H1 (cell line): Measurements from ENCODE around the gene SUMF1. TPM values are rescaled to one million over a fixed set of nuclear protein-coding genes. Genes with fewer than 3 reads are reported as not detected.

Experiments used
- CTCF ChIA-PET: fragments of 300-600 bp; sonication (Branson Sonifier 250); formaldehyde crosslinking; loops from one replicate; lab custom pipeline; 2021; ENCODE audit not compliant: partially characterized antibody; lab: Charles Lee
- POLR2A ChIA-PET: fragments of 300-600 bp; sonication (Branson Sonifier 250); formaldehyde crosslinking; loops from one replicate; lab custom pipeline; 2021; ENCODE audit warnings: inconsistent platforms; ENCODE audit not compliant: partially characterized antibody; lab: Charles Lee
- DNase-seq, 2 experiments: peaks; one replicate each; pipeline versions ENCODE4 v3.0.0 to v3.0.0-alpha.2; 2010 to 2022; ENCODE audit warnings: low spot score in 2 of 2, low read depth in 1 of 2, mixed read lengths in 1 of 2
- FAIRE-seq: peaks from 2 replicates; lab custom pipeline; 2011; peaks lifted over from hg19 to GRCh38; lab: Jason Lieb, UNC
- H2AFZ ChIP-seq: 2 replicates; pipeline ENCODE4 v1.8.1; 2012; ENCODE audit warnings: low read length, inconsistent platforms
- H2AK5ac ChIP-seq: 2 replicates; pipeline ENCODE4 v1.6.1; 2013; ENCODE audit warnings: low read depth, low read length
- H2BK120ac ChIP-seq: replicated peaks from 2 replicates; pipeline ENCODE3; 2013; ENCODE audit warnings: low read depth, low read length, inconsistent platforms
- H2BK12ac ChIP-seq: 2 replicates; pipeline ENCODE4 v1.6.1; 2013; ENCODE audit warnings: low read depth, low read length
- H2BK15ac ChIP-seq: 2 replicates; pipeline ENCODE4 v1.6.1; 2013; ENCODE audit warnings: low read length
- H2BK20ac ChIP-seq: 2 replicates; pipeline ENCODE4 v1.6.1; 2013; ENCODE audit warnings: low read length
- H2BK5ac ChIP-seq: 2 replicates; pipeline ENCODE4 v1.6.1; 2013; ENCODE audit warnings: low read depth, low read length
- H3K14ac ChIP-seq: 2 replicates; pipeline ENCODE4 v1.6.1; 2013; ENCODE audit warnings: inconsistent platforms; ENCODE audit not compliant: insufficient read length
- H3K18ac ChIP-seq: 2 replicates; pipeline ENCODE4 v1.6.1; 2013; ENCODE audit warnings: low read length; ENCODE audit errors: extremely low read depth
- H3K23ac ChIP-seq: 2 replicates; pipeline ENCODE4 v1.6.1; 2013; ENCODE audit warnings: inconsistent platforms; ENCODE audit not compliant: insufficient read length
- H3K23me2 ChIP-seq: 2 replicates; pipeline ENCODE4 v1.6.1; 2013; ENCODE audit warnings: low read depth, low read length
- H3K27ac ChIP-seq: 2 replicates; pipeline ENCODE4 v1.6.1; 2011; ENCODE audit warnings: low read depth, low read length, inconsistent platforms
- H3K27me3 ChIP-seq, 4 experiments: replicated peaks in 1 of 4; 1 replicate in 1 of 4; 2 replicates in 3 of 4; pipeline versions ENCODE4 v1.6.1 to v1.8.1; 2011 to 2013; ENCODE audit warnings: low read length in 3 of 4, mild to moderate bottlenecking in 3 of 4, inconsistent platforms in 2 of 4, mixed read lengths in 2 of 4, moderate library complexity in 1 of 4; ENCODE audit not compliant: control insufficient read depth in 3 of 4, insufficient read depth in 3 of 4; ENCODE audit errors: extremely low read depth in 1 of 4
- H3K36me3 ChIP-seq, 4 experiments: 2 replicates each; pipeline versions ENCODE4 v1.6.1 to v1.8.1; 2011 to 2013; ENCODE audit warnings: mild to moderate bottlenecking in 4 of 4, low read length in 3 of 4, moderate library complexity in 2 of 4, control low read depth in 1 of 4, inconsistent platforms in 1 of 4; ENCODE audit not compliant: insufficient read depth in 4 of 4, control insufficient read depth in 2 of 4
- H3K4ac ChIP-seq: replicated peaks from 2 replicates; pipeline ENCODE3; 2013; ENCODE audit warnings: low read length, low read depth, mixed read lengths, inconsistent platforms; ENCODE audit not compliant: insufficient read length
- H3K4me1 ChIP-seq, 4 experiments: replicated peaks in 1 of 4; 1 replicate in 1 of 4; 2 replicates in 3 of 4; pipeline versions ENCODE4 v1.6.1 to v1.8.1; 2011 to 2013; ENCODE audit warnings: low read length in 3 of 4, inconsistent platforms in 2 of 4, mixed read lengths in 1 of 4; ENCODE audit not compliant: insufficient read depth in 4 of 4, control insufficient read depth in 3 of 4
- H3K4me2 ChIP-seq, 2 experiments: 2 replicates each; pipeline versions ENCODE4 v1.6.1 to v1.8.1; 2011 to 2013; ENCODE audit warnings: low read depth in 2 of 2, low read length in 2 of 2, control low read depth in 1 of 2, inconsistent platforms in 1 of 2, mild to moderate bottlenecking in 1 of 2; ENCODE audit not compliant: insufficient read depth in 1 of 2
- H3K4me3 ChIP-seq, 4 experiments: fragments of 200-600, 300-600 bp in 1 of 4; sonication (generic), shearing (Covaris generic), sonication (Bioruptor Twin) in 1 of 4; 2 replicates each; pipeline versions ENCODE4 v1.5.1 to v1.8.1; 2011 to 2016; ENCODE audit warnings: low read length in 4 of 4, low read depth in 3 of 4, control low read depth in 2 of 4, inconsistent platforms in 2 of 4, mild to moderate bottlenecking in 2 of 4, mixed read lengths in 1 of 4, moderate library complexity in 1 of 4; ENCODE audit not compliant: insufficient read depth in 2 of 4; ENCODE audit errors: extremely low read depth in 1 of 4
- H3K56ac ChIP-seq: replicated peaks from 2 replicates; pipeline ENCODE3; 2013; ENCODE audit warnings: low read depth, mild to moderate bottlenecking, mixed read lengths, low read length, inconsistent platforms; ENCODE audit not compliant: insufficient read length
- H3K79me1 ChIP-seq: 2 replicates; pipeline ENCODE4 v1.6.1; 2013; ENCODE audit warnings: low read depth, low read length, control low read depth
- H3K79me2 ChIP-seq, 2 experiments: 2 replicates each; pipeline versions ENCODE4 v1.6.1 to v1.8.1; 2012 to 2013; ENCODE audit warnings: low read length in 2 of 2, mild to moderate bottlenecking in 2 of 2, inconsistent platforms in 1 of 2; ENCODE audit not compliant: insufficient read depth in 2 of 2, control insufficient read depth in 1 of 2
- H3K9ac ChIP-seq, 4 experiments: replicated peaks in 1 of 4; 1 replicate in 1 of 4; 2 replicates in 3 of 4; pipeline versions ENCODE4 v1.6.1 to v1.8.1; 2011 to 2013; ENCODE audit warnings: low read depth in 3 of 4, low read length in 3 of 4, control low read depth in 2 of 4, mild to moderate bottlenecking in 2 of 4, moderate library complexity in 2 of 4, inconsistent platforms in 1 of 4; ENCODE audit errors: extremely low read depth in 1 of 4
- H3K9me3 ChIP-seq, 2 experiments: 2 replicates each; pipeline versions ENCODE4 v1.6.1 to v1.8.1; 2012 to 2013; ENCODE audit warnings: mild to moderate bottlenecking in 2 of 2, moderate library complexity in 2 of 2, control low read depth in 1 of 2, inconsistent platforms in 1 of 2, low read depth in 1 of 2, low read length in 1 of 2, mixed read lengths in 1 of 2; ENCODE audit not compliant: insufficient read depth in 2 of 2
- H4K20me1 ChIP-seq, 2 experiments: replicated peaks in 1 of 2; 2 replicates each; pipeline versions ENCODE3 to v1.8.1; 2011 to 2013; ENCODE audit warnings: inconsistent platforms in 2 of 2, low read length in 2 of 2, mild to moderate bottlenecking in 1 of 2; ENCODE audit not compliant: insufficient read depth in 2 of 2, control insufficient read depth in 1 of 2
- H4K5ac ChIP-seq: 2 replicates; pipeline ENCODE4 v1.6.1; 2013; ENCODE audit warnings: low read length, low read depth, mixed read lengths, inconsistent platforms; ENCODE audit not compliant: insufficient read length
- H4K8ac ChIP-seq: 2 replicates; pipeline ENCODE4 v1.8.0; 2013; ENCODE audit warnings: mild to moderate bottlenecking, moderate library complexity, low read length, inconsistent platforms; ENCODE audit not compliant: insufficient read depth; ENCODE audit errors: extremely low read depth
- H4K91ac ChIP-seq: replicated peaks from 2 replicates; pipeline ENCODE3; 2013; ENCODE audit warnings: low read length, mixed read lengths, inconsistent platforms; ENCODE audit not compliant: insufficient read length
- BACH1 ChIP-seq: IDR thresholded peaks from 2 replicates; pipeline ENCODE4 v1.6.1; 2012; ENCODE audit warnings: low read length, improper control_type of control experiment
- JUN ChIP-seq: IDR thresholded peaks from 2 replicates; pipeline ENCODE4 v1.6.1; 2011; ENCODE audit warnings: low read depth, mild to moderate bottlenecking, improper control_type of control experiment, low read length
- JUND ChIP-seq: IDR thresholded peaks from 2 replicates; pipeline ENCODE4 v1.6.1; 2011; ENCODE audit warnings: mild to moderate bottlenecking, improper control_type of control experiment, low read length
- KDM4A ChIP-seq: IDR thresholded peaks from one replicate; pipeline ENCODE4 v1.7.1; 2012; ENCODE audit warnings: low read depth, mild to moderate bottlenecking, moderate library complexity, low read length, inconsistent platforms; ENCODE audit not compliant: severe bottlenecking
- RAD21 ChIP-seq, 2 experiments: IDR thresholded peaks in 1 of 2; conservative IDR thresholded peaks in 1 of 2; 2 replicates each; pipeline ENCODE4 v1.6.1; 2011; ENCODE audit warnings: low read depth in 2 of 2, low read length in 2 of 2, improper control_type of control experiment in 1 of 2, inconsistent platforms in 1 of 2, mild to moderate bottlenecking in 1 of 2, moderate library complexity in 1 of 2
- RBBP5 ChIP-seq: IDR thresholded peaks from 2 replicates; pipeline ENCODE4 v1.7.1; 2012; ENCODE audit warnings: low read depth, mild to moderate bottlenecking, inconsistent platforms, low read length, moderate library complexity, borderline replicate concordance
- SIN3A ChIP-seq, 2 experiments: IDR thresholded peaks in 1 of 2; conservative IDR thresholded peaks in 1 of 2; 2 replicates each; pipeline ENCODE4 v1.6.1; 2011 to 2012; ENCODE audit warnings: low read length in 2 of 2, improper control_type of control experiment in 1 of 2, low read depth in 1 of 2, mild to moderate bottlenecking in 1 of 2
- SIX5 ChIP-seq: IDR thresholded peaks from 2 replicates; pipeline ENCODE4 v1.6.1; 2011; ENCODE audit warnings: mild to moderate bottlenecking, low read depth, low read length
- SP4 ChIP-seq: IDR thresholded peaks from 2 replicates; pipeline ENCODE4 v1.6.1; 2012; ENCODE audit warnings: low read length, inconsistent platforms
- polyA plus RNA-seq, 7 experiments: library from polyadenylated mRNA; depleted of rRNA in 3 of 7; stranded (reverse) in 5 of 7; unstranded in 2 of 7; fragments of >200 nt in 5 of 7; fragments of 200-250 nt in 2 of 7; gene quantifications; 1 replicate in 5 of 7; 2 replicates in 1 of 7; 4 replicates in 1 of 7; pipeline versions ENCODE4 v1.2.1 to v1.2.3, GENCODE V29; 2011 to 2013; ENCODE audit warnings: missing spikeins in 2 of 7, mixed read lengths in 2 of 7
- total RNA-seq: library from RNA; stranded (reverse); fragmentation: NEBNext Ultra II Directional; extraction: Animal tissue kit (Norgen Biotek cat#: 25700); gene quantifications from 2 replicates; pipeline ENCODE4 v1.2.1, GENCODE V29; 2021

SUMF1 gene
- total and polyA plus RNA-seq, 2 of the 8 experiments (the other 6 are each of a cell fraction or from before 2014, with no cell fraction given) = 12.5 to 15.0 TPM

GRCh38 chr3:4320096-4320911 is 146.8 kb downstream of the SUMF1 start:
- H3K14ac ChIP-seq = no peak overlapping the region
- TF ChIP-seq JUND (no peak), KDM4A (no peak), RBBP5 (no peak), BACH1 (no peak), SIN3A (conservative IDR thresholded peaks at IDR 0.05 in 1 of 2, IDR thresholded peaks at IDR 0.05 in 1 of 2; ENCODE audit: low read depth in 1 of 2, low read length in 2 of 2) (no peak), SIX5 (no peak), RAD21 (IDR thresholded peaks at IDR 0.05 in 1 of 2, conservative IDR thresholded peaks at IDR 0.05 in 1 of 2; ENCODE audit: low read depth in 2 of 2, low read length in 2 of 2) (no peak), SP4 (no peak), JUN (no peak)
- H2BK12ac ChIP-seq = no peak overlapping the region
- no peak overlapping the region for H3K4me2 ChIP-seq
- no peaks in the 10 kb centered on the region for H4K20me1 ChIP-seq
- no peak for FAIRE-seq
- H2AK5ac ChIP-seq = no peak overlapping the region
- no peak overlapping the region for H3K9ac ChIP-seq
- H3K56ac ChIP-seq = no peak overlapping the region
- no peak overlapping the region for H3K4ac ChIP-seq
- no peak overlapping the region for H4K91ac ChIP-seq
- no peaks in the 10 kb centered on the region for H3K27me3 ChIP-seq
- no peak overlapping the region for H4K8ac ChIP-seq
- no peaks in the 10 kb centered on the region for H3K79me2 ChIP-seq
- peaks cover 3 to 18% (median 10%) of the 10 kb centered on the region in 4 experiments; a peak in 5 of 8 replicates for H3K36me3 ChIP-seq
- H3K23me2 ChIP-seq = no peaks in the 10 kb centered on the region
- H2AFZ ChIP-seq = no peak overlapping the region
- H3K18ac ChIP-seq = no peak overlapping the region
- no peak overlapping the region for H3K27ac ChIP-seq
- no peak overlapping the region for H2BK5ac ChIP-seq
- no peak overlapping the region for H2BK15ac ChIP-seq
- H4K5ac ChIP-seq = no peak overlapping the region
- H3K4me3 ChIP-seq = no peak overlapping the region
- no peaks in the 10 kb centered on the region for H3K79me1 ChIP-seq
- 0 out of 7 replicates have a peak, but pooled peaks cover 0 to 2% (median 0%) of the 10 kb centered on the region in 4 experiments for H3K4me1 ChIP-seq
- POLR2A ChIA-PET = no interaction called here
- no peak overlapping the region for H3K23ac ChIP-seq
- CTCF ChIA-PET = interaction anchor here (1.3 kb wide), 1 partner anchor 15 kb away, joined by 4 read pairs; no protein-coding TSS in a partner anchor
- DNase-seq = no peak
- H2BK120ac ChIP-seq = no peak overlapping the region
- no peak overlapping the region for H2BK20ac ChIP-seq
- no peaks in the 10 kb centered on the region for H3K9me3 ChIP-seq
